Measurements from ENCODE around the gene PIK3R3.
"Not testable (repeated sequence)": the region's sequence is repeated elsewhere in the genome, so short reads cannot be mapped to it uniquely, and the experiment has no call there.

Gene PIK3R3

GRCh38 chr1:46097149-46097472 is 35.3 kb downstream of the PIK3R3 start:
- no peak overlapping the region for H3K4me3 ChIP-seq (ENCODE audit: low read depth, low read length, poor library complexity, severe bottlenecking)
- TF ChIP-seq CTCF (IDR thresholded peaks at IDR 0.05; ENCODE audit: low read length) (no peak), EZH2 (IDR thresholded peaks at IDR 0.05; ENCODE audit: borderline replicate concordance, low read length) (no peak)

GRCh38 chr1:46096269-46097148 is 35.9 kb downstream of the PIK3R3 start:
- no peak overlapping the region for H3K4me3 ChIP-seq (ENCODE audit: low read depth, low read length, poor library complexity, severe bottlenecking)
- peaks cover 7% of the 10 kb centered on the region; the same call in 1 of the 2 replicates for H3K9me3 ChIP-seq (ENCODE audit: low read length)
- no peaks in the 10 kb centered on the region for H3K36me3 ChIP-seq (ENCODE audit: insufficient read depth, low read length)
- TF ChIP-seq EZH2 (IDR thresholded peaks at IDR 0.05; ENCODE audit: borderline replicate concordance, low read length) (no peak), CTCF (IDR thresholded peaks at IDR 0.05; ENCODE audit: low read length) (no peak)
- H3K4me2 ChIP-seq (ENCODE audit: low read length): no peak overlapping the region
- H3K27me3 ChIP-seq (ENCODE audit: insufficient read depth, low read length): no peaks in the 10 kb centered on the region
- no peaks in the 10 kb centered on the region for H3F3A ChIP-seq (ENCODE audit: insufficient read depth, low read length)
- no peaks in the 10 kb centered on the region for H4K20me1 ChIP-seq (ENCODE audit: insufficient read depth, low read length)
- no peak overlapping the region for H3K9ac ChIP-seq (ENCODE audit: low read length)
- H3K27ac ChIP-seq (ENCODE audit: low read depth, low read length, poor library complexity, severe bottlenecking): no peak overlapping the region
- no peaks in the 10 kb centered on the region for H3K79me2 ChIP-seq (ENCODE audit: insufficient read depth, low read length)
- H2AFZ ChIP-seq (ENCODE audit: low read length): no peak overlapping the region
- H3K9me2 ChIP-seq (ENCODE audit: low read depth, low read length): no peaks in the 10 kb centered on the region
- peaks cover 12% of the 10 kb centered on the region for H3K4me1 ChIP-seq (ENCODE audit: insufficient read depth, low read length, severe bottlenecking)

More at GRCh38 chr1:46097149-46097472, 35.3 kb downstream of the PIK3R3 start:
- Histone ChIP-seq H3K9ac (ENCODE audit: low read length) (no peak overlapping the region), H3K4me2 (ENCODE audit: low read length) (no peak overlapping the region), H3K9me2 (ENCODE audit: low read depth, low read length) (no peaks in the 10 kb centered on the region), H2AFZ (ENCODE audit: low read length) (no peak overlapping the region), H3K79me2 (ENCODE audit: insufficient read depth, low read length) (no peaks in the 10 kb centered on the region), H3F3A (ENCODE audit: insufficient read depth, low read length) (no peaks in the 10 kb centered on the region), H4K20me1 (ENCODE audit: insufficient read depth, low read length) (no peaks in the 10 kb centered on the region), H3K36me3 (ENCODE audit: insufficient read depth, low read length) (no peaks in the 10 kb centered on the region), H3K9me3 (ENCODE audit: low read length) (peaks cover 7% of the 10 kb centered on the region; the same call in 1 of the 2 replicates), H3K27me3 (ENCODE audit: insufficient read depth, low read length) (no peaks in the 10 kb centered on the region), H3K27ac (ENCODE audit: low read depth, low read length, poor library complexity, severe bottlenecking) (no peak overlapping the region), H3K4me1 (ENCODE audit: insufficient read depth, low read length, severe bottlenecking) (peaks cover 12% of the 10 kb centered on the region)

- H4K20me1 ChIP-seq (ENCODE audit: insufficient read depth, low read length); H3F3A ChIP-seq (ENCODE audit: insufficient read depth, low read length); H3K9ac ChIP-seq (ENCODE audit: low read length); H3K79me2 ChIP-seq (ENCODE audit: insufficient read depth, low read length); H3K9me3 ChIP-seq (ENCODE audit: low read length); H2AFZ ChIP-seq (ENCODE audit: low read length); H3K27ac ChIP-seq (ENCODE audit: low read depth, low read length, poor library complexity, severe bottlenecking); H3K36me3 ChIP-seq (ENCODE audit: insufficient read depth, low read length); H3K4me3 ChIP-seq (ENCODE audit: low read depth, low read length, poor library complexity, severe bottlenecking); H3K4me2 ChIP-seq (ENCODE audit: low read length); H3K27me3 ChIP-seq (ENCODE audit: insufficient read depth, low read length); H3K9me2 ChIP-seq (ENCODE audit: low read depth, low read length): not testable (repeated sequence)
- peaks cover 12% of the 10 kb centered on the region for H3K4me1 ChIP-seq (ENCODE audit: insufficient read depth, low read length, severe bottlenecking)
These were observed 37.3 kb downstream of the PIK3R3 start for GRCh38 chr1:46095110-46095509.

All from OCI-LY1 (cell line).